Measurements from ENCODE around the gene ANXA2.

- TF ChIP-seq POLR2A (IDR thresholded peaks at IDR 0.05; ENCODE audit: low read length) (no peak), GATA1 (IDR thresholded peaks at IDR 0.05; ENCODE audit: low read depth, low read length) (no peak)
Observed at GRCh38 chr15:60382773-60383674, 14.8 kb downstream of the ANXA2 start.
